Ovary (tissue), 9 donors: ENCODE measurements around the gene ZNF747. TPM values are rescaled to one million over a fixed set of nuclear protein-coding genes. Genes with fewer than 3 reads are reported as not detected.

Experiments
- DNase-seq, 5 donors: peaks; one replicate each; pipeline ENCODE4 v3.0.0-alpha.2; 2019 to 2020
- H3K27ac ChIP-seq, 2 donors: fragments of 200-600 bp; one replicate each; pipeline versions ENCODE4 v1.5.1 to v1.8.0; 2019 to 2022
- H3K27me3 ChIP-seq: fragments of 200-600 bp; one replicate; pipeline ENCODE4 v1.8.0; 2022
- H3K36me3 ChIP-seq: fragments of 200-600 bp; sonication (generic); one replicate; pipeline ENCODE4 v1.5.1; 2019
- H3K4me1 ChIP-seq: one replicate; pipeline ENCODE4 v1.8.1; 2013; ENCODE audit warnings: mild to moderate bottlenecking, moderate library complexity; ENCODE audit not compliant: insufficient read depth
- H3K4me3 ChIP-seq: fragments of 200-600 bp; sonication (generic); one replicate; pipeline ENCODE4 v1.5.1; 2017
- H3K9me3 ChIP-seq, 2 donors: fragments of 200-600 bp in 1 of 2; sonication (generic) in 1 of 2; one replicate each; pipeline versions ENCODE4 v1.5.1 to v1.8.1; 2013 to 2019; ENCODE audit warnings: mild to moderate bottlenecking in 1 of 2, moderate library complexity in 1 of 2
- EP300 ChIP-seq: sonication (generic); formaldehyde crosslinking; IDR thresholded peaks from one replicate; pipeline ENCODE4 v1.6.1; 2017; ENCODE audit warnings: antibody characterized with exemption
- POLR2A ChIP-seq: fragments of 450-650 bp; IDR thresholded peaks from one replicate; pipeline ENCODE4 v1.6.1; 2017; ENCODE audit warnings: antibody characterized with exemption, mild to moderate bottlenecking, moderate library complexity
- WGBS, 3 donors: extraction: QIAGEN DNeasy Blood & Tissue Kit in 1 of 3; methylation state at CpG; one replicate each; pipeline versions ENCODE4 v1.1.5 to v1.1.7; 2013 to 2017; 5-methylcytosine and 5-hydroxymethylcytosine counted together
- intact Hi-C, 4 donors: fragments of 100-400 bp; cut with DNase I; formaldehyde crosslinking; loops; one replicate each; pipeline versions ENCODE4 v1.11.0 to v1.15.1; 2022 to 2023
- polyA plus RNA-seq, 2 donors: library from polyadenylated mRNA; stranded (reverse); fragments of 200-250 nt in 1 of 2; fragments of 350-450 nt in 1 of 2; fragmentation: Illumina TruSeq in 1 of 2; extraction: RNeasy Lipid Tissue Mini Kit (QIAGEN cat#74804) in 1 of 2; gene quantifications; one replicate each; pipeline ENCODE4 v1.2.3, GENCODE V29; 2013 to 2014
- total RNA-seq, 7 donors: library from RNA; depleted of rRNA in 2 of 7; stranded (reverse); fragments of >200 nt in 2 of 7; fragmentation: NEBNext Ultra II Directional in 3 of 7; extraction: Animal tissue kit (Norgen Biotek cat#: 25700) in 3 of 7; gene quantifications; one replicate each; pipeline versions ENCODE4 v1.1.0 to v1.2.4, GENCODE V29; 2016 to 2023
- TF ChIP-seq, protein P1 (sequence below), 3 donors: fragments of 450-650 bp in 2 of 3; fragments of 200-600 bp in 1 of 3; IDR thresholded peaks; one replicate each; pipeline versions ENCODE4 v1.5.1 to v1.8.0; 2016 to 2022; ENCODE audit warnings: antibody characterized with exemption in 3 of 3, mild to moderate bottlenecking in 1 of 3
- donor health status: DM: no; HTN: no; CAD: no; lungs with moderate emphysema.
- donor health status: DM: no; HTN: no; CAD: no.
- donor health status: Bipolar disorder and iron deficiency.
- donor health status: DM: yes; HTN: yes; CAD: no.
- donor health status: DM: no; HTN: no; CAD: no.
- donor health status: DM: yes; HTN: yes; CAD: no.

The ZNF747 gene
- total and polyA plus RNA-seq, 9 donors, result 8.4 to 19.2 (median 12.8) TPM

DNA sequence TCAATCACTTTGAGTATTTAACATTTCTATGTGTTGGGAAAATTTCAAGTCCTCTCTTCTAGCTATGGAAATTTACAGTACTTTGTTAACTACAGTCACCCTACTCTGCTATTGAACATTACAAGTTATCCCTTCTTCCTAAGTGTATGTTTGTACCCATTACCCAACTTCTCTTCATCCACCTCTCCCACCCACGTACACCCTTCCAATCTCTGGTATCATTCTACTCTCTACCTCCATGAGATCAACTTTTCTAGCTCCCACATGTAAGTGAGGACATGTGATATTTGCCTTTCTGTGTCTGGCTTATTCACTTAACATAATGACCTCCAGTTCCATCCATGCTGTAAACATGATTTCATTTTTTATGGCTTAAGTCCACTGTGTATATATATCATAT, 40.0 kb upstream of the ZNF747 start:
- no peak overlapping the region for H3K4me3 ChIP-seq
- H3K27ac ChIP-seq, result no peak overlapping the region
- H3K36me3 ChIP-seq, result no peaks in the 10 kb centered on the region
- no peaks in the 10 kb centered on the region for H3K27me3 ChIP-seq
- intact Hi-C loops, result loop anchor here in 1 of 4 donors (5.0 kb wide), 1 partner anchor 128 kb away; no protein-coding TSS in a partner anchor
- no peak for TF ChIP-seq EP300
- TF ChIP-seq, protein P1, sequence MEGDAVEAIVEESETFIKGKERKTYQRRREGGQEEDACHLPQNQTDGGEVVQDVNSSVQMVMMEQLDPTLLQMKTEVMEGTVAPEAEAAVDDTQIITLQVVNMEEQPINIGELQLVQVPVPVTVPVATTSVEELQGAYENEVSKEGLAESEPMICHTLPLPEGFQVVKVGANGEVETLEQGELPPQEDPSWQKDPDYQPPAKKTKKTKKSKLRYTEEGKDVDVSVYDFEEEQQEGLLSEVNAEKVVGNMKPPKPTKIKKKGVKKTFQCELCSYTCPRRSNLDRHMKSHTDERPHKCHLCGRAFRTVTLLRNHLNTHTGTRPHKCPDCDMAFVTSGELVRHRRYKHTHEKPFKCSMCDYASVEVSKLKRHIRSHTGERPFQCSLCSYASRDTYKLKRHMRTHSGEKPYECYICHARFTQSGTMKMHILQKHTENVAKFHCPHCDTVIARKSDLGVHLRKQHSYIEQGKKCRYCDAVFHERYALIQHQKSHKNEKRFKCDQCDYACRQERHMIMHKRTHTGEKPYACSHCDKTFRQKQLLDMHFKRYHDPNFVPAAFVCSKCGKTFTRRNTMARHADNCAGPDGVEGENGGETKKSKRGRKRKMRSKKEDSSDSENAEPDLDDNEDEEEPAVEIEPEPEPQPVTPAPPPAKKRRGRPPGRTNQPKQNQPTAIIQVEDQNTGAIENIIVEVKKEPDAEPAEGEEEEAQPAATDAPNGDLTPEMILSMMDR (IDR thresholded peaks at IDR 0.05), result no peak
- no peak for TF ChIP-seq POLR2A
- peaks cover 10% of the 10 kb centered on the region for H3K4me1 ChIP-seq
- no peaks in the 10 kb centered on the region for H3K9me3 ChIP-seq
- DNase-seq, result no peak
- WGBS, 3 donors, result 61 to 68% (median 66%) methylated on average over 1 of the region's 1 CpG

DNA sequence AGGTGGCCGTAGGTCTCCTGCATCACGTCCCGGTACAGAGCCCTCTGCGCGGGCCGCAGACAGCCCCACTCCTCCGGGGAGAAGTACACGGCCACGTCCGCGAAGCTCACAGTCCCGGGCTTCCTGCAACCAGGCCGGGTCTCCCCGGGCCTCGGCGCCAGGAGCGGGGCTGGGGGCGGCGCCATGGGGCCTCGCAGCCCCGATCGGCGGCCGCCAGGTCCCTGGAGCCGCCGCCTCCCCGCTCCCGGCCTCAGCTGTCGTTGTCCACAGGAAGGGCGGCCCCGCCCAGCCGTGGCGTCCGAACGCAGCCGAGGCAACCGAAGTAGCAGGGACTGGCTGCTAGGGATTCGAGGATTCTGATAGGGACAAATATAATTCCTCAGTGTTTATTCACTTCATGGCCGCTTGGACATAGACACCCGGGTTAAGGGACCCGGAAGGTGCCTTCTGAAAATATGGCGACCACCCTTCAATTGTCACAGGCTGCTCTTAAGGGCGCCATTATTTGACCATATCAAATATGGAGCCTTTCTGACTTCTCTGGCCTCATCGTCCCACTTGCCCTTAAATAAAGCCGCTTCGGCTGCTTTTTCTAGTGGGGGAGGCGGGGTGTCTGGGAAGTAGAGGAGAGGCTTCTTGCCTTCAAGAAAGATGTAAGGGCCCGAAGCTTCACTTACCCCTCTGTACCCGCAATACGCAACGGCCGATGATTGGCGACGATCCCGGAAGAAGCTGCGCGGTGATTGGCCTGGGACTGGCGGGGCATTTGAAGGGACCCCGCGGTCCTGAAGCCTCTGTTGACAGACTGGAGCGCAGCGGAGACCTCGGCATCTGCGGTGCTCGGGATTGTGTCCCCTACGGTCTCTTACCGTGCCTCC, 37.0 kb upstream of the ZNF747 start, which contains the start of gene ZNF688:
TSS of gene ZNF688 (minus strand) at position 270 of the 878 bp plus-strand sequence. CDS start at position 185, 85 bp downstream.
- DNase-seq, result peak; percentile 95 to 97 (median 96)
- no peaks in the 10 kb centered on the region for H3K27me3 ChIP-seq
- TF ChIP-seq POLR2A (peak; percentile 66), EP300 (no peak)
- TF ChIP-seq, protein P1 (IDR thresholded peaks at IDR 0.05), result peak in 1 of 3 donors; percentile 22
- peak within 1 kb of the TSS; percentile 91 for H3K4me3 ChIP-seq
- peaks cover 10% of the 10 kb centered on the region for H3K4me1 ChIP-seq
- H3K9me3 ChIP-seq, result no peaks in the 10 kb centered on the region
- WGBS, 3 donors, result 0 to 1% (median 0%) methylated on average over 49 to 67 of the region's 67 CpGs
- H3K36me3 ChIP-seq, result no peaks in the 10 kb centered on the region
- peak within 1 kb of the TSS; percentile 90 to 98 for H3K27ac ChIP-seq
- intact Hi-C loops, result loop anchor here in 1 of 4 donors (5.0 kb wide), 1 partner anchor 131 kb away; no protein-coding TSS in a partner anchor

DNA sequence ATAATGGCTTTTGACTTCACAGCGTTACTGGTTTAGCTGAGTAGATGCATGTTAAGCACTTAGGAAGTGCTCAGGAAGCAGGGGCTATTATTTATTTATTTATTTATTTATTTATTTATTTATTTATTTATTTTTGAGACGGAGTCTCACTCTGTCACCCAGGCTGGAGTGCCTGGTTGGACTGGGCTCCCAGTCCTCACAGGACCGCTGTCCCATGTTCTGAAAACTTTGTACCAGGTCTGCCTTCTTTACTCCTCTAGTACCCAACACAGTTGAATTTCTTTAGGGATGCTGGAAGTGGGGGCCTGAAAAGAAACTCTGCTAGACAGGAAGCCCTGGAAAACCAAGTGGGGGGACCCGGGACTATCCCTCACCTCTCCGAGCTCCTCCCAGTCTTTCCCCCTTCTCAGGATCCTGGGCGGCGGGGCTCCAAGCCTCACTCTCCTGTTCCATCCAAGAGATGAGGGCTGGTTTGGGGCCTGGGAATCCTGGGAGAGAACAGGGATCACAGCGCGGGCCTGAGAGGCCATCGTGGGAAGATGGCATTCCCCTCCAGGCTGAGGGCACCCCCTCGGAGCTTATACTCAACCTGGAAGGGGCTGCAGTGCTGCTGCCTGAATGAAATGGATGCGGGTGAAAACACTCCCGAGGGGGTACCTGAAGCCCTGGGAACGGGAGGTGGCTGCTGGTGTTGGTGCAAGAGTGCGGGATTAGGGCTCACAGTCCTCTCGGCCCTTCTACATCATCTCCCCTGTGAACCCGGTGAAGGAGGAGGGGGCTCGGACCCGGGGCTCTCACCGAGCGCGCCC, 36.2 kb upstream of the ZNF747 start:
- H3K9me3 ChIP-seq, result no peaks in the 10 kb centered on the region
- TF ChIP-seq, protein P1 (IDR thresholded peaks at IDR 0.05), result no peak
- no peak for TF ChIP-seq POLR2A
- no peak for TF ChIP-seq EP300
- H3K4me3 ChIP-seq, result peak overlapping the region; percentile 91
- H3K4me1 ChIP-seq, result peaks cover 10% of the 10 kb centered on the region
- peak overlapping the region; percentile 90 to 98 for H3K27ac ChIP-seq
- H3K36me3 ChIP-seq, result no peaks in the 10 kb centered on the region
- no peaks in the 10 kb centered on the region for H3K27me3 ChIP-seq
- intact Hi-C loops, result loop anchor here in 1 of 4 donors (5.0 kb wide), 1 partner anchor 131 kb away; no protein-coding TSS in a partner anchor
- 7% methylated on average over 22 of the region's 22 CpGs for WGBS, 3 donors
- peak; percentile 53 to 70 (median 69) for DNase-seq
